T-cell (primary cell): ENCODE measurements around the gene SAMD14. TPM values are rescaled to one million over a fixed set of nuclear protein-coding genes. Genes with fewer than 3 reads are reported as not detected.

ENCODE experiments used
- ATAC-seq, 4 experiments: fragments of 200-7000 bp in 3 of 4; fragments of 150-1000 bp in 1 of 4; cut with Tn5 transposase; replicated peaks in 1 of 4; 1 replicate in 3 of 4; 2 replicates in 1 of 4; pipeline ENCODE4 v1.10.0; 2021; ENCODE audit warnings: moderate library complexity in 3 of 4, mild to moderate bottlenecking in 2 of 4, moderate number of reproducible peaks in 1 of 4
- CTCF ChIA-PET, 2 donors: fragments of 300-600 bp; sonication (Branson Sonifier 250); formaldehyde crosslinking; loops; one replicate each; lab custom pipeline; 2022; ENCODE audit warnings: antibody characterized with exemption in 2 of 2; lab: Charles Lee
- POLR2A ChIA-PET, 2 donors: fragments of 300-600 bp; sonication (Branson Sonifier 250); formaldehyde crosslinking; loops; one replicate each; lab custom pipeline; 2022; ENCODE audit warnings: antibody characterized with exemption in 2 of 2; lab: Charles Lee
- DNase-seq, 35 experiments: peaks; one replicate each; pipeline versions ENCODE4 v3.0.0 to v3.0.0-alpha.2; 2013 to 2023
- H3K27ac ChIP-seq: one replicate; pipeline ENCODE4 v1.5.1; 2013; ENCODE audit warnings: low read length
- H3K27me3 ChIP-seq, 2 experiments: replicated peaks in 1 of 2; 1 replicate in 1 of 2; 2 replicates in 1 of 2; pipeline versions ENCODE4 v1.6.1 to v1.7.0; 2013; ENCODE audit warnings: low read length in 1 of 2, mixed read lengths in 1 of 2; ENCODE audit not compliant: control insufficient read depth in 2 of 2, insufficient read depth in 2 of 2; ENCODE audit errors: extremely low read depth in 1 of 2
- H3K36me3 ChIP-seq, 2 donors: 1 replicate in 1 of 2; 2 replicates in 1 of 2; pipeline versions ENCODE4 v1.6.1 to v1.7.0; 2013; ENCODE audit warnings: low read length in 1 of 2; ENCODE audit not compliant: control insufficient read depth in 2 of 2, insufficient read depth in 1 of 2; ENCODE audit errors: extremely low read depth in 1 of 2
- H3K4me1 ChIP-seq, 2 experiments: 1 replicate in 1 of 2; 2 replicates in 1 of 2; pipeline versions ENCODE4 v1.6.1 to v1.7.0; 2013; ENCODE audit warnings: low read length in 2 of 2, mixed read lengths in 1 of 2; ENCODE audit not compliant: insufficient read depth in 2 of 2, control insufficient read depth in 1 of 2; ENCODE audit errors: extremely low read depth in 1 of 2
- H3K4me3 ChIP-seq, 2 donors: 1 replicate in 1 of 2; 2 replicates in 1 of 2; pipeline versions ENCODE4 v1.5.1 to v1.7.0; 2013; ENCODE audit warnings: mild to moderate bottlenecking in 2 of 2, low read length in 1 of 2, moderate library complexity in 1 of 2; ENCODE audit not compliant: control insufficient read depth in 1 of 2; ENCODE audit errors: extremely low read depth in 1 of 2
- H3K9me3 ChIP-seq: 2 replicates; pipeline ENCODE4 v1.7.0; 2013
- H3K27ac Mint-ChIP-seq, 2 donors: one replicate each; pipeline ENCODE4 v1.8.0; 2020 to 2021; ENCODE audit warnings: mild to moderate bottlenecking in 2 of 2, mixed read lengths in 2 of 2
- H3K27me3 Mint-ChIP-seq, 2 donors: one replicate each; pipeline ENCODE4 v1.8.0; 2021 to 2022; ENCODE audit warnings: mixed read lengths in 2 of 2
- H3K36me3 Mint-ChIP-seq: one replicate; pipeline ENCODE4 v1.8.0; 2021; ENCODE audit warnings: mixed read lengths
- H3K4me1 Mint-ChIP-seq, 3 donors: one replicate each; pipeline ENCODE4 v1.8.0; 2020 to 2022; ENCODE audit warnings: mixed read lengths in 3 of 3, mild to moderate bottlenecking in 1 of 3
- H3K4me3 Mint-ChIP-seq, 3 donors: one replicate each; pipeline ENCODE4 v1.8.0; 2020 to 2022; ENCODE audit warnings: mild to moderate bottlenecking in 3 of 3, mixed read lengths in 3 of 3, moderate library complexity in 3 of 3
- H3K9me3 Mint-ChIP-seq, 3 donors: one replicate each; pipeline ENCODE4 v1.8.0; 2020 to 2022; ENCODE audit warnings: mixed read lengths in 3 of 3
- WGBS: methylation state at CpG from one replicate; pipeline ENCODE4 v1.1.5; 2013; ENCODE audit warnings: missing lambda C conversion rate; ENCODE audit not compliant: insufficient coverage; 5-methylcytosine and 5-hydroxymethylcytosine counted together
- total RNA-seq, 35 experiments: library from RNA in 6 of 35; stranded (reverse) in 6 of 35; fragments of 120-200 nt in 1 of 35; gene quantifications; one replicate each; pipeline versions ENCODE4 v1.2.1 to v1.2.4 and lab custom pipeline; 2013 to 2026

SAMD14 gene
- total RNA-seq, 5 donors from 2014 or later (not counting 1 experiment from before 2014, with no cell fraction given) = 0.23 to 0.70 (median 0.35) TPM

GRCh38 chr17:50099003-50099402, 31.0 kb downstream of the SAMD14 start:
- ATAC-seq = no peak
- Mint-ChIP-seq H3K27me3 (no peaks in the 10 kb centered on the region), H3K27ac (no peak overlapping the region), H3K4me3 (no peak overlapping the region), H3K4me1 (peaks cover 36 to 51% (median 39%) of the 10 kb centered on the region in 3 donors), H3K36me3 (peaks cover 16% of the 10 kb centered on the region), H3K9me3 (no peaks in the 10 kb centered on the region)
- H3K4me3 ChIP-seq = no peak overlapping the region
- peaks cover 12 to 40% of the 10 kb centered on the region in 2 donors for H3K36me3 ChIP-seq
- H3K9me3 ChIP-seq = no peaks in the 10 kb centered on the region
- CTCF ChIA-PET = interaction anchor here in 1 of 2 donors (1.0 kb wide), 1 partner anchor 8 kb away, joined by 5 read pairs; no protein-coding TSS in a partner anchor
- POLR2A ChIA-PET = no interaction called here
- peaks cover 5 to 34% of the 10 kb centered on the region in 2 experiments for H3K4me1 ChIP-seq
- no peak overlapping the region for H3K27ac ChIP-seq
- 89% methylated on average over 3 of the region's 5 CpGs for WGBS
- H3K27me3 ChIP-seq = no peaks in the 10 kb centered on the region
- no peak for DNase-seq

GRCh38 chr17:50098583-50098982, 31.4 kb downstream of the SAMD14 start:
- H3K36me3 Mint-ChIP-seq = peaks cover 16% of the 10 kb centered on the region
- H3K4me1 Mint-ChIP-seq = peaks cover 38 to 53% (median 40%) of the 10 kb centered on the region in 3 donors
- no peak for ATAC-seq
- no peaks in the 10 kb centered on the region for H3K27me3 ChIP-seq
- H3K27ac ChIP-seq = no peak overlapping the region
- peaks cover 5 to 34% of the 10 kb centered on the region in 2 experiments for H3K4me1 ChIP-seq
- no peak overlapping the region for H3K27ac Mint-ChIP-seq
- no peak overlapping the region for H3K4me3 ChIP-seq
- DNase-seq = no peak
- WGBS = 88% methylated on average over 2 of the region's 4 CpGs
- POLR2A ChIA-PET = interaction anchor here in 1 of 2 donors (0.6 kb wide), 1 partner anchor 151 kb away, joined by 3 read pairs; no protein-coding TSS in a partner anchor
- H3K36me3 ChIP-seq = peaks cover 12 to 40% of the 10 kb centered on the region in 2 donors
- H3K27me3 Mint-ChIP-seq = no peaks in the 10 kb centered on the region
- CTCF ChIA-PET = no interaction called here
- H3K9me3 Mint-ChIP-seq = no peaks in the 10 kb centered on the region
- no peak overlapping the region for H3K4me3 Mint-ChIP-seq
- no peaks in the 10 kb centered on the region for H3K9me3 ChIP-seq

DNA sequence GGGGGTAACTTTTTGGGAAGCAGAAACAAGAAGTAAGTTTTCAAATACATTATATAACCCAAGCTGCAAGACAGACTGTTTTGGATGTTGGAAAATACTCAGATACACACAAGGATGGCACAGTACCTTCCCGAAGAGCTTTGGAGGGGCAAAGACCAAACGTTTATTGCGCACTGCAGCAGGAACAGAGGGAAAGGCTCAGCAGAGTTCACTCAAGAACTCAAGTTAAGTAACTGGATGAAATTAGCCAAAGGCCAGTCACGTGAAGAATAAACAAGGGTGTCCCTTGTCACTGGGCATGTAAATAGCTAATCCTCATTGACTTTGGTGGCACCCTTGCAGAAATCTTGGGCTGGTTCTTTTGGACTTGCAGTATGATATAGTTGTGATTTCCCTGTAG, 32.0 kb downstream of the SAMD14 start:
- ATAC-seq (no peak), DNase-seq (no peak)
- Histone ChIP-seq H3K36me3 (peaks cover 12 to 37% of the 10 kb centered on the region in 2 donors), H3K4me3 (no peak overlapping the region), H3K9me3 (no peaks in the 10 kb centered on the region), H3K4me1 (peaks cover 5 to 34% of the 10 kb centered on the region in 2 experiments), H3K27ac (no peak overlapping the region), H3K27me3 (no peaks in the 10 kb centered on the region)
- Mint-ChIP-seq H3K27ac (no peak overlapping the region), H3K36me3 (peaks cover 16% of the 10 kb centered on the region), H3K4me3 (no peak overlapping the region), H3K9me3 (no peaks in the 10 kb centered on the region), H3K27me3 (no peaks in the 10 kb centered on the region), H3K4me1 (peaks cover 38 to 58% (median 40%) of the 10 kb centered on the region in 3 donors)
- ChIA-PET POLR2A (interaction anchor here (0.5 to 0.7 kb wide), 3 partner anchors 38 to 215 kb away, joined by 3 to 6 read pairs (median 4); no protein-coding TSS in a partner anchor), CTCF (interaction anchor here in 1 of 2 donors (0.5 kb wide), 1 partner anchor 171 kb away, joined by 9 read pairs; no protein-coding TSS in a partner anchor)
- 90% methylated on average over 4 of the region's 4 CpGs for WGBS

- H3K36me3 ChIP-seq = peaks cover 12 to 34% of the 10 kb centered on the region in 2 donors
- H3K27ac Mint-ChIP-seq = peak overlapping the region in 1 of 2 donors; percentile 11
- WGBS = no CpG with 5 or more reads among the region's 7 CpGs
- H3K9me3 Mint-ChIP-seq = no peaks in the 10 kb centered on the region
- H3K4me3 ChIP-seq = no peak overlapping the region
- no peaks in the 10 kb centered on the region for H3K9me3 ChIP-seq
- no peaks in the 10 kb centered on the region for H3K27me3 ChIP-seq
- peaks cover 16% of the 10 kb centered on the region for H3K36me3 Mint-ChIP-seq
- ATAC-seq (no peak), DNase-seq (no peak)
- peak overlapping the region in 2 of 3 donors; percentile 21 to 31 for H3K4me3 Mint-ChIP-seq
- POLR2A ChIA-PET = interaction anchor here in 1 of 2 donors (0.7 kb wide), 1 partner anchor 39 kb away, joined by 6 read pairs; no protein-coding TSS in a partner anchor
- H3K27me3 Mint-ChIP-seq = no peaks in the 10 kb centered on the region
- H3K4me1 ChIP-seq = peaks cover 5 to 34% of the 10 kb centered on the region in 2 experiments
- CTCF ChIA-PET = interaction anchor here in 1 of 2 donors (0.5 kb wide), 1 partner anchor 172 kb away, joined by 9 read pairs; no protein-coding TSS in a partner anchor
- H3K27ac ChIP-seq = no peak overlapping the region
- peaks cover 38 to 58% (median 40%) of the 10 kb centered on the region in 3 donors for H3K4me1 Mint-ChIP-seq
Measured at GRCh38 chr17:50097455-50097854, 32.5 kb downstream of the SAMD14 start.

DNA sequence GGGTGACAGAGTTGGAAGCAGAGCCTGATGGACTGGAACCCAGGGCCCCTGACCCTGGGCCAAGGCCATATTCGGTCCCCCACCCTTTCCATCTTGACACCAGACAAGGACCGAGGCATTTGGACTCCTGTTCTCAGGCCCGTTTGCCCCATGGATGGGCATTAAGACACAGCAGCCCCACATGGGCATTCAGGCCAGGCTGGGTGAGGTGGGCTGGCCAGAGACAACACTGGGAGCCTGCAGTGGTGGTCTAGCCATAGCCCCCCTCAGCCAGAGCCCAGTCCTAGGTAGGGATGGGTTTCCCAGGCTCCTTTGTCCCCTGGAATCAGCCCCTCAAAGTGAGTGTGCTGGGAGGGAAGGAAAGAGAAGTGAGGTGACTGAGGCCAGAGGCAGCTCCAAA, 33.2 kb downstream of the SAMD14 start:
- no peak for DNase-seq
- Mint-ChIP-seq H3K4me1 (peaks cover 38 to 58% (median 40%) of the 10 kb centered on the region in 3 donors), H3K9me3 (no peaks in the 10 kb centered on the region), H3K27ac (peak overlapping the region in 1 of 2 donors; percentile 58), H3K27me3 (no peaks in the 10 kb centered on the region), H3K4me3 (peak overlapping the region; percentile 95 to 97 (median 95)), H3K36me3 (peaks cover 16% of the 10 kb centered on the region)
- Histone ChIP-seq H3K4me3 (no peak overlapping the region), H3K27me3 (no peaks in the 10 kb centered on the region), H3K9me3 (no peaks in the 10 kb centered on the region), H3K4me1 (peaks cover 5 to 34% of the 10 kb centered on the region in 2 experiments), H3K36me3 (peaks cover 12 to 34% of the 10 kb centered on the region in 2 donors), H3K27ac (no peak overlapping the region)
- 94% methylated on average over 2 of the region's 3 CpGs for WGBS
- ChIA-PET POLR2A (no interaction called here), CTCF (no interaction called here)
- no peak for ATAC-seq

GRCh38 chr17:50096092-50096491, 33.9 kb downstream of the SAMD14 start:
- Mint-ChIP-seq H3K36me3 (peaks cover 16% of the 10 kb centered on the region), H3K4me1 (peaks cover 38 to 58% (median 40%) of the 10 kb centered on the region in 3 donors), H3K27ac (peak overlapping the region; percentile 96), H3K27me3 (no peaks in the 10 kb centered on the region), H3K4me3 (peak overlapping the region; percentile 95 to 97 (median 95)), H3K9me3 (no peaks in the 10 kb centered on the region)
- H3K4me1 ChIP-seq = peaks cover 5 to 31% of the 10 kb centered on the region in 2 experiments
- DNase-seq (peak in 1 of 35 experiments; percentile 13), ATAC-seq (no peak)
- H3K9me3 ChIP-seq = no peaks in the 10 kb centered on the region
- peak overlapping the region; percentile 59 to 82 for H3K4me3 ChIP-seq
- ChIA-PET POLR2A (no interaction called here), CTCF (interaction anchor here in 1 of 2 donors (0.6 kb wide), 1 partner anchor 1644 kb away, joined by 4 read pairs; no protein-coding TSS in a partner anchor)
- no peak overlapping the region for H3K27ac ChIP-seq
- 58% methylated on average over 6 of the region's 6 CpGs for WGBS
- peaks cover 0 to 2% of the 10 kb centered on the region in 2 experiments for H3K27me3 ChIP-seq
- peaks cover 12 to 34% of the 10 kb centered on the region in 2 donors for H3K36me3 ChIP-seq
